GM19238 (cell line): ENCODE results near the gene MMAA.
"Not testable (repeated sequence)": the region's sequence is repeated elsewhere in the genome, so short reads cannot be mapped to it uniquely, and the experiment has no call there.

Experiments used
- DNase-seq: peaks from one replicate; pipeline ENCODE4 v3.0.0; 2011; ENCODE audit warnings: low spot score; ENCODE audit not compliant: insufficient read length

MMAA gene

DNA sequence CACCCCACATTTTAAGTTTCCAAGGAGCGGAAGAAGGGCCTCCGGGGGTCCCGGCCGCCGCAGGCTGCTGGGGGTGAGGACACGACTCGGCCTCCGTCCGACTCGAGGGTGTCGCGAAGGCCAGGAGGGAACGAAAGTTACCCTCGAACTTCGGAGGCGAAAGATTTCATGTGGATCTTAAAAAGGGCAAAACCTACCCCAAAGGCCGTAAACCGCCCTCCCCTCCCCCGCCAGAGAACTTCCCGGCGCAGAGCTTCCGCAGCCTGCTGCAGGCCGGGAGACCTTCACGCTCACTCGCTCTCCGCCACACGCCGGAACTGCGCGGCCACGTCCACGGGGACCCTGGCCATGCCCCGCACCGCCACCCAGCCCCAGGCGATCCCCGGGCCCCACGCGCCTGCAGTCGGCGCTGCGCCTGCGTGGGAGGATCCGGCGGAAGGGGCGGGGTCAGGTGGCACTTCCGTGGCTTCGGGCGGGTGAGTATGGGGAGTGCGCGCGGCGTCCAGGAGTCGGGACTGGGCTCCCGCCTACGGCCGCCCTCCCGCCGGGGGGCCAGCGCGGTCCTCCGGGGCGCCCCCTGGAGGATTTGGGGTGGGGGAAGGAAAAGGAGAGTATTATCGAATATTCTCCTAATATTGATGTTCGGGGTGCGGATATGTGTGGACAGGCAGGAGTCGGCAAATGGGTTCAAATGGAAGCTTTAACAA is at the start of gene MMAA:
MMAA (plus strand) TSS at position 454 of the 707 bp plus-strand sequence. CDS start 19,755 bp downstream, outside the sequence.
- DNase-seq = peak; percentile 81

- not testable (repeated sequence) for DNase-seq
Observed at GRCh38 chr4:145574546-145574945, 44.6 kb upstream of the MMAA start.

GRCh38 chr4:145580906-145581305 is 38.3 kb upstream of the MMAA start:
- no peak for DNase-seq

GRCh38 chr4:145583191-145584055 is 35.8 kb upstream of the MMAA start:
- no peak for DNase-seq

- no peak for DNase-seq
Observed at GRCh38 chr4:145587088-145587754, 32.0 kb upstream of the MMAA start.

DNA sequence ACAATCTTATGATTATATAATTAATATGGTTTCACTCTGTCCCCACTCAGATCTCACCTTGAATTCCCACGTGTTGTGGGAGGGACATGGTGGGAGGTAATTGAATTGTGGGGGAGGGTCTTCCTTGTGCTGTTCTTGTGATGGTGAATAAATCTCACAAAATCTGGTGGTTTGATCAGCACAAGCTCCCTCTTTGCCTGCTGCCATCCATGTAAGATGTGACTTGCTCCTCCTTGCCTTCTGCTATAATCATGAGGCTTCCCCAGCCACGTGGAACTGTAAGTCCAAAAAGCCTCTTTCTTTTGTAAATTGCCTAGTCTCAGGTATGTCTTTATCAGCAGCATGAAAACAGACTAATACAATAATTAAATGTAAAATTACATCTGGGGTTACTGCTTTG is 29.8 kb upstream of the MMAA start:
- DNase-seq = not testable (repeated sequence)

DNA sequence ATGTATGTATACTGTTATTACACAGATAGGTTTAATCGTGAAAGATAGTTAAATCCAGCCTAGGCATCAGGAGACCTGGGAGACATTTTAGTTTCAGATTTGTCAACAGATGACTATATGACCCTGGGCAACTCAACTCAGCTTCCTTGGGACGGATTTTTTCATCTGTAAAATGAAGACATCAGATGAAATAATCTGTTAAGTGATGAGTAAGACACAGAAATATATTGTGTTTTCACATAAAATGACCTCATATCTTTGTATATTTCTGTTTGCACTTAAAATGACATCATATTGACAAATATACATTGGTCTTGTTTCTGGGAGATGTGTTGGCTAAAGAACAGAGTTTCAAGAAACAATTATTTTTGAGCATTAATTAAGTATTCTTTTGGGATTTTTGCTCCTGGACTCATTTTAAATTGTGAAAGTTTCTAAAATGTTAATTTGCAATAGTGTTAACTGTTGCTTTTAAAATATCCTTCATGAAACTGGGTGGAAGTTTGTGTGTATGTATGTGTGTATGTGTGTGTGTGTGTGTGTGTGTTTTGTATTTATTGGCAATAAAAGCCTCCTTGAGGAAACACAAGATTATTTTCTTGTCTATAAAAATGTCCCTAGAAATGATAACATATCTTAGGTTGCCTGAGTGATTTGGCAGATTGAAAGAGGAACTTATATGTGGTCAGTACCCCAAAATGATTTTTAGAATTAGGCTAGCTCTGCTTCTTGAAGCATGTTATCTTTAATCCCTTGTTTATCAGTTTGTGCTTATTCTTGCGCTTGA is 29.1 kb upstream of the MMAA start:
- no peak for DNase-seq

DNA sequence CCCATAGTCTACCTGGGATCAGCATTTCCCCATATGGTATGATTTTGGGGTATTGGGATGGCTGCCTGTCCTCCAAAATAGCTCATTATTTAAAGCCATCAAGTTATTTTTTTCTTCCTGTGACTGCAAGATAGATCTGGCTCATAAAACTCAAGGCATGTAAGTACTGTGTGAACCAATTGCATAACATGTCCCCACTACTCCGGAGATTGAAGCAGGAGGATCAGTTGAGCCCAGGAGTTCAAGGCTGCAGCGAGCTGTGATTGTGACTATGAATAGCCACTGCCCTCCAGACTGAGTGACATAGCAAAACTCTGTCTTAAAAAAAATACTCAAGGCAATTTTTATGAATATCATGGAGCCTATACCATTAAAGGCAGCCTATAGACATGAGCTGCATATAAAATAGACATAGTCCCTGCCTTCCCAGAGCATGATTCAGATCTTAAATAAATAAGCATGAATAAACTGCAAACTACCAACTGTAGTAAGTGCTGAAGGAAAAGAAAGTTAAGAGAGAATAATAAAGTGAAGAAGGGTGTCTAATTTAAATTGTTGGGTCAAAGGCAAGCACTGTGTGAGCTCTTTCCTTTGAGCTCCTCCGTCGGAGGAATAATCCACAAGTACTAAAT is 16.9 kb upstream of the MMAA start:
- DNase-seq = no peak

- no peak for DNase-seq
Observed at GRCh38 chr4:145605941-145606340, 13.2 kb upstream of the MMAA start.

- no peak for DNase-seq
Observed at GRCh38 chr4:145609481-145610427, 9.4 kb upstream of the MMAA start.

- DNase-seq = no peak
Observed at GRCh38 chr4:145613566-145614232, 5.5 kb upstream of the MMAA start.

DNA sequence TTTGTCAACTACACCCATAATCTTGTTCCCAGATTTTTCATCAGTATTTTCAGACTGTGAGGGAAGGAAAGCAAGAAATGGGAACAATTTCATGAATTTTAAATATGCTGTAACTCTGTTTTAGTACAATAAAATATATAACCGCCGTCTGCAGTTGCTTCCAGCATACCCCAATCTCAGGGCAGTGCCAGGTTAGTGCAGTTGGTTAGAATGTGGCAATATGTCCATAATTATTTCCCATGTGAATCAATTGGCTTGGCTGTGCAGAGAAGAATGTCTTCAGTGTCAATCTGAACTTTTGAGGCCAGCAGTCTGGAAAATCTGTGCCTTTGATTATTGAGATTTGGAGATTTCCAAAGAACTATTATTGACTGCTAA is 5.0 kb upstream of the MMAA start:
- DNase-seq = no peak

- no peak for DNase-seq
Observed at GRCh38 chr4:145618210-145618931, 814 bp upstream of the MMAA start.

DNA sequence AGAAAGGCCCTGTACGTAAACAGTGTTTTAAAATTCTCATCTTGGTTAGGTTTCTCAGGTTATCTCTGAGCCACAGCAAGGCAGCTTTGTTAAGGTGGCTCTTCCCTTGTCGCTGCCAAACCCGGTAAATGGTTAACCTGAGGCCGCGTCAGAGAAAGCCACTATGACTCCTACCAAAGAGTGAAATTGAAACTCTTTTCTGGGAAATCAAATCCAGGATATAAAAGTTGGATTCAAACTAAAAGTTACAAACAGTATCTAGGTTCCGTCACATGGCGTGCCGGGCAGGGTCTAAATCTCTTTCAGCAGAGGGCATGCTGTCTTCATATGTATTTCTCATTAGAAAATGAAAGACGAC is 433 bp downstream of the MMAA start:
- DNase-seq = peak; percentile 24

GRCh38 chr4:145622067-145622466 is 2.9 kb downstream of the MMAA start:
- not testable (repeated sequence) for DNase-seq

DNA sequence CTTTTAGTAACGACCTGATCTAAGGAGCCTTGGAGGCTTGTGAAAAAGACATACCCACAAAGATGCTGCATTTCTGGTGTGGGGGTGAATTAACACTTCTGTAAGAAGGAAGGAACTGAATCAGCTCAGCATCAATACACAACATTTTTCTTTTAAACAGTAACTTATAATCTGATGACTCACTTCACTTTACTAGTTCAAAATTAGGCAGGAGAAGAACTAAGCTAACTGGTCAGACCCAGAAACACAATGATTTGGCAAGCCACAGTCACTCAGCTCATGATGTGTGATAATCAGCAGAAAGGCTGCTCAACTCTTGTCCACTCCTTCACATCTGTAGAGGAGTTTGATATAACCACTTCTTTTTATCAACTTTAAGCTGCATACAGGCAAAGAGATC is 4.6 kb downstream of the MMAA start:
- no peak for DNase-seq

DNA sequence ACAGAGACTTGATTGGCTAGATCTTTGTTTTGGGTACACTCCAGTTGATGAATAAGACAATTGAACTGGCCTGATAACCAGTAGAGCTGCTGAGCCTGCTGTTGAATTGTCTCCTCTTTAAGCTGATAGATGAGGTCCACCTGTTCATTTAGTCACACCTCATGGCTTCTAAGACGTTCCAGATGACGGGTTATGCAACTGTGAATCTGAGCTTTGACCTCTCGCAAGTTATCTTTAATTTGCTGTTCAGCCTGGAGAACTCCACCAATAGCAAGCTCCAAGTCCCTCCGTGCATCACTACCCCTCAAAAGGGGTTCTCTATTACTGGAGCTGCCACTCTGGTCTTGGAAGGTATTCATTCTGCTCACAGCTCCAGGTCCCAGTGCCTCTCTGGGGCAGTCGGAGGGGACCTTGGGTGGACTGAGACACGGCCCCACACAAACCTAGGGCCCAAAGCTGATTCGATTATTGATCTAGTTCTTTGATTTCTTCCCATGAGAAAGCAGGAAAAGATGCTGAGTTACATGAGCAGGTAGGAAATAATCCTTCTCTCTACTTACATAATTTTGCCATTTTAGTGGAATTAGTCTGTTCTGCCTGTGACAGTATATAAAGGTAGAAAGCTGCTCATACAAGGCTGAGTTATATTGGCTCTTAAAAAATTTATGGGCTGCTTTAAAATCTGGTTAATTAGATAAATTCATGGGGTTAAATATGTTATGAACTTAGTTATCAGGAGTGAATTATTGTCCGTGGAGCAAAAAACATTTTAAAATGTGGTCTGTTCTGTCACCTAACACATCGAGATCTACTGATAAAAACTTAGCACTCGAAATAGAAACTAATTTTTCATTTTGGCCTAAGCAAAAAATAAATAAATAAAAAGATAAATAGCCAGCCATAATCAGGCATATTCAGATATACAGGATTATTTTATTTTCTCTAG is 6.8 kb downstream of the MMAA start:
- no peak for DNase-seq

DNA sequence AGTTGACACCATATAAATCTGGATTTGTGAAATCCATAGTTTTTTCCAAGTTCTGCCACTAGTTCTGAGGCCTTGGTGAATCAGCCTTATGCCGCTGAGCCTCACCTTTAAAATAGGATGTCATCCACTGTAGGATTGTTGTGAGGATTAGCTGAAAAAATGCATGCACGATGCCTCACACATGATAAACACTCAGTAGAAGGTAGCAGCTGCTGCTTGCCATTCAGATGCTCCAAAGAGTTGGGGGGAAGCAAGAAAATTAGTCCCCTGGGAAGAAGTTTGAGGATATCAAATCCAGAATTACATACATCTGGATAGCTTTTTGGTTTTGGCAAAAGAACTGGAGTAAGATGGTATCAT is 7.4 kb downstream of the MMAA start:
- no peak for DNase-seq
